GM19099 (cell line): ENCODE data around the gene MBOAT1.

Experiments
- POLR2A ChIP-seq: IDR thresholded peaks from 3 replicates; pipeline ENCODE4 v1.6.1; 2011; ENCODE audit warnings: low read depth; ENCODE audit not compliant: insufficient read length; ENCODE audit errors: extremely low read depth

Gene MBOAT1

DNA sequence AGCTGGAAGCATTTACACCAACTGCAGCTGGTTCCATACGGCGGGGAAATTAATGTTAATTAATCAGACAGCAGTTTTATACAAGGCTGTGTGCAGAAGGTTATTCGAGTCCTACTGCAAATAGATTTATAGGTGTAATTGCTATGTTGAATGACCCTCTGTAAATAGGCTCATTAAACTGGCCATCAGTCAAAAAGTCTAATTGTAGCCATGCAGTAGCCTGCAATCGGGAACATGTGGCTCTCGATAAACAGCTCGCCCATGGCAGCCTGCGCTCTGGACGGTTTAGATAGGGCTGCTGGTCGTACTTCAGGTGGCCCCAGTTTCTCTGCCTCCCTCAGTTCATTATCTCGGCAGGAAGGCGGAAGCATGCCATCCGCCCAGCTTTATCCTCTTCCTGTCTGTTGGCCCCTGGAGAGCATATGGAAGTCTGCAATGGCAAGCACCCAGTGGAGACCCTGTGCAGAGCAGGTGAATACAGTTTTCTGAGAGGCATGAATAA is 143.2 kb downstream of the MBOAT1 start:
- TF ChIP-seq POLR2A, result no peak

DNA sequence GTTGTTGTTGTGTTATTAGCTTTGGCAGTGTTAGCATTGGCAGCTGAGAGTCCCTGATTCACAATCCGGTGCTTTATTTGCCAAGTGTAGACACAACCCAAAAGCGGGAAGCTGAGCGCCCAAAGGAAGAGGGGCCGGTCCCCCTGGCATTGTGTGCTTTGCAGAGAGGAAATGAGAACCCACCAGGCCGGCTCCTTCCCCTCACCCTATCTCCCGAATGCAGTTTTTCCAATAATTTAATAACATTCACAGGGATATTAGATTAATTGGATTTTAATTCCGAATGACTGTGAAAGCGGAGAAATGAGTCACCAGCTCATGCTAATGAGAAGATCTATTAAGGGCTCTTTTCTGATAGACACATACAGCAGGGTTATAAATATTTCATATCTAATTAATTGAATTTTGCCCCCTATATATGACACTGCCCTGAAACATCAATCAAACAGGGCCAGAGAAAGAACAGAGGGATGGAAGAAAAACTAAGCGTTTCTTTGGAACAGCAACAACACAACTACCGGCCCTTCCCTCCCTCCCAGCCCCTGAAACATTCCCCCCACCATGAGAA is 143.8 kb downstream of the MBOAT1 start:
- TF ChIP-seq POLR2A, result no peak

DNA sequence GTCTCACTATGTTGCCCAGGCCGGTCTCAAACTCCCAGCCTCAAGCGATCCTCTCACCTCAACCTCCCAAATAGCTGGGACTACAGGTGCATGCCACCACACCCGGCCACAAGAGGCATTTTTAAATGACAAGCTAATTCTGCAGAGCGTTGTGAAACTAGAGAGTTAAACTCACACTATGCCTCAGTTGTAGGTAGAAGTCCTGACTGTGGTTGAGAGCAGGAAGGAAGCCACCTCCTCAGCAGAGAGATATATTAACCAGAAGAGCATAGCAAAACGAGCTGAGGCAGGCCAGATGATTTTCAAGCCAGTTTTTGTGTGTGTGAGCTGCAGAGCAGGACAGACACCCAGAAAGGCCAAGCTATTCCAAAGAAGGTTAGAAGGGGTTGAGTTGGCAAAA is 150.3 kb downstream of the MBOAT1 start:
- no peak for TF ChIP-seq POLR2A

DNA sequence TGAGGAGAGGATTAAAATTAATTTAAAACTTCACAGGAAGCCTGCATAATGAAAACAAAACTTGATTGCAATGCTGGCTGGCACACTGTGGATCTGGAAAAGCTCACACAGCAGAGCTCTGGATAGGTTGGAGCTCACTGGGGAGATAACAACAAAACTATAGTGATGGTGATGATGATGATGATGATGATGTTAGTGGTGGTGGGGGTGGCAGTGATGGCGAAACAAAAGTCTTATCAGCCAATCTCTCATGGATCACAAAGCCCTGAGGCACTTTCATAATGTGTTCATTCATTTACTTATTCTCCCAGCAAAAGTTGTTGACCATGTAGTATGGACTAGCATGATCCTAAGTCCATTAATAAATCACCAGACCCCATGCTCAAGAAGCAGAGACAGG is 152.0 kb downstream of the MBOAT1 start:
- TF ChIP-seq POLR2A, result no peak

DNA sequence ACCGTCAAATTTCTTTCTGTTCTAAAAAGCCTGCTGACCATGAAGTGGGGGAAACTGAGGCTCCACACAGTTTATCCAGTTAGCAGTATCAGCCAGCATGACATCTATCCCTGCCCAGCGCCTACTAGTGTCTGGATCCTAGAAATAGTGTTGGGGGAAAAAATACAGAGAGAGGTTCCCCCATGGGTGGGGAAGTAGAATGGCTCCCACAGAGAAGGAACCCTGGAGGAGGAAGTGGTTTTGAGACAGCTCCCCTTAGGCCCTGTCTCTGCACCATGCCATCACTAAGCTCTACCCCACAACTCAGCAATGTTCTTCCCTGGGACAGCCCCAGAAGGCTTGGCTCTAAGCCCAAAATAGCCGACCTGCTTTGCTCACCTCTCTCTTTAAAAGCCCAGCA is 153.4 kb downstream of the MBOAT1 start:
- TF ChIP-seq POLR2A, result no peak

DNA sequence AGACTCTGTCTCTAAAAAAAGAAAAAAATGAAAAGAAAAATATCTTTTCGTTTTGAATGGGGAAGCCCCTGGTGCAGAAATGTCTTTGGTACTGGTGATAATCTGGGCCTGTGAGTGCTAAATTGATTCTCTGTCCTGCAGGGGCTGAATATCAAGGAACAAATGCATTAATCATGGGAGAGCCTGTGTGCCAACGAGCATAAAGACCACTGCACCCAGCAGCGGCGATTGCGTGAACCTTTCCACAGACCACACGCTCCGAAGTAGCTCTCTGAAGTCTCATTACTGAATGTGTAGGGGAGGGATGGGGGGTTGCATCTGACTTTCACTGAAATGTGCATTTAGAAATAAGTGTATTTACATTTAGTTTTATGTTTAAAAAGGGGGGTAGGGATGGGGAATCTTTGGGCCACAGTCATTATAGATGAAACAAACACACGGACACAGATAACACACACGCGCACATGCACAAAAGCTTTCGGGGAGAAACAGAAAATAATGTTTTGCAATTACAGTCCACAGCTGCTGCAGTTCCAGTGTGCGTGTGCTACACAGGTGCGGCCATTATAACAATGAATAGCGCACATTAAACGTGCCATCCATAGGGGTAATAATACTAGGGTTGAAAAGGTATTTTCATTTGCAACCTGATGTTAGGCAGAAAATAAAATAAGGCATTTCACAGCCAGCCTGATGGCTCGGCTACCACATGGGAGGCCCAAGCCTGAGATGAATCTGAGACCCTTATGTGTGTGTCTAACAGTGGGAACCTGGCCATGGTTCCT is 154.0 kb downstream of the MBOAT1 start:
- TF ChIP-seq POLR2A, result no peak

DNA sequence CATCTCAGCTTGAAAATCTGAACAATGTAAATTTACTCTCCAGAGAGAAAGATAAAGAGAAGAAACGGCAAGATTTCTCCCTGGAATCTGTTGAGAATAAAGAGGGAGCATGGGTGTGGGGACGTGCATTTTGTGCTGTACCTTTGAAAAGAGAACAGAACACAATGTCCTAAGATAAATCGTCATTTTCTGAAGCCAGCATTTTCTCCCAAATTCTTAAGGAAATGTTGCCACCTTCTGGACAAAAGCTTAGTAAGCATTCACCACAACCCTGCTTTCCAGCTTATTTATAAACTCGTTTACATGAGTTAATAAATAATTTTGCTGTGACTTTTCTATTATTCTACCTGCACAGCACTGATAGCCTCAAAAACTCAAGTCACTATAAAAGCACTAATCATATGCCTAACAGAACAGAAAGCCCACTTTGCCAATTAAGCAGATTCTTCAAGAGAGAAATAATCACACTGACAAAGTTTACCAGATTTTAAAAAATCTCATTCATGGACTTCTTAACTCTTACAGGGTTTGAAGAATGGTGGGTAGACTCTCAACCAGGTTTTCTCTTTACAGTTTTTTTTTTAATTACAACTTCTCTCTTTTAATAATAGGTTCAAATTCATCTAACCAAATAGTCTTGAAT is 155.8 kb downstream of the MBOAT1 start:
- no peak for TF ChIP-seq POLR2A

DNA sequence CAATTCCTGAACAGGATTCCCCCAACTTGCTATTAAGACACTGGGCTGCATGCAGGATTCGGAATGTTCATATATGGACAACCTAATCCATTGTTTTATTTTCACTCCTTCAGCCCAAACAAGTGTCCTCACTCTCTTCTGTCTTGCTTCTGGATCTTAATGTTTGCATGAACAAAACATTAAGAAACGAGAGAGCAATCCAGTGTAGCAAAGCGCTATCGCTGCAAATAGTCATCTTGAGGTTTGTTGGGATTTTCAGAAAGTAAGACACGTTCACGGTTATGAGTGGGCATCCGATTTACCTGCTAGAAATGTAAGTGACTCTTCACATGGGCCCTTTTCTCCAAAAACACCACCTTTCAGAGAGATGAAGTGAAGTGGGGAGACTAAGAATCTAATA is 156.4 kb downstream of the MBOAT1 start:
- no peak for TF ChIP-seq POLR2A
